Stomach (tissue), 9 donors: ENCODE data around the gene SARS1. TPM values are rescaled to one million over a fixed set of nuclear protein-coding genes. Genes with fewer than 3 reads are reported as not detected.
"Not testable (repeated sequence)": the region's sequence is repeated elsewhere in the genome, so short reads cannot be mapped to it uniquely, and the experiment has no call there.

ENCODE experiments used
- DNase-seq, 2 donors: peaks; one replicate each; pipeline versions ENCODE4 v3.0.0 to v3.0.0-alpha.2; 2013 to 2019
- H3K27ac ChIP-seq, 5 donors: fragments of 200-600 bp in 4 of 5; sonication (generic) in 4 of 5; one replicate each; pipeline ENCODE4 v1.5.1; 2013 to 2019; ENCODE audit warnings: mild to moderate bottlenecking in 1 of 5, moderate library complexity in 1 of 5
- H3K27me3 ChIP-seq, 3 donors: fragments of 200-600 bp; sonication (generic); one replicate each; pipeline ENCODE4 v1.5.1; 2017 to 2019; ENCODE audit warnings: mixed run types in 1 of 3
- H3K36me3 ChIP-seq, 4 donors: fragments of 200-600 bp; sonication (generic); 1 replicate in 3 of 4; 2 replicates in 1 of 4; pipeline ENCODE4 v1.5.1; 2016 to 2019
- H3K4me1 ChIP-seq, 4 donors: fragments of 200-600 bp; sonication (generic); one replicate each; pipeline ENCODE4 v1.5.1; 2016 to 2019
- H3K4me3 ChIP-seq, 4 donors: fragments of 200-600 bp; sonication (generic) in 3 of 4; one replicate each; pipeline ENCODE4 v1.5.1; 2016 to 2019; ENCODE audit warnings: mild to moderate bottlenecking in 1 of 4
- H3K9me3 ChIP-seq, 4 donors: fragments of 200-600 bp; sonication (generic); one replicate each; pipeline ENCODE4 v1.5.1; 2016 to 2019
- CTCF ChIP-seq, 7 experiments: fragments of 450-650 bp in 4 of 7; fragments of 200-600 bp in 3 of 7; sonication (generic) in 3 of 7; IDR thresholded peaks; one replicate each; pipeline ENCODE4 v1.5.1; 2016 to 2019; ENCODE audit warnings: antibody characterized with exemption in 7 of 7, control low read depth in 2 of 7, mild to moderate bottlenecking in 1 of 7
- EP300 ChIP-seq: sonication (generic); formaldehyde crosslinking; IDR thresholded peaks from one replicate; pipeline ENCODE4 v1.6.1; 2017; ENCODE audit warnings: antibody characterized with exemption
- POLR2A ChIP-seq, 4 donors: fragments of 450-650 bp; IDR thresholded peaks; one replicate each; pipeline ENCODE4 v1.6.1; 2016; ENCODE audit warnings: antibody characterized with exemption in 4 of 4, control low read depth in 2 of 4, mild to moderate bottlenecking in 1 of 4, moderate library complexity in 1 of 4
- POLR2AphosphoS5 ChIP-seq, 3 donors: sonication (generic); formaldehyde crosslinking; IDR thresholded peaks; one replicate each; pipeline ENCODE4 v1.6.1; 2016; ENCODE audit warnings: antibody characterized with exemption in 3 of 3
- WGBS, 5 donors: extraction: QIAGEN DNeasy Blood & Tissue Kit in 3 of 5; methylation state at CpG; one replicate each; pipeline versions ENCODE4 v1.1.5 to v1.1.7; 2013 to 2018; 5-methylcytosine and 5-hydroxymethylcytosine counted together
- intact Hi-C: fragments of 100-400 bp; cut with DNase I; formaldehyde crosslinking; loops from one replicate; pipeline ENCODE4 v1.15.1; 2023; ENCODE audit warnings: low total_unique reads
- polyA plus RNA-seq, 3 donors: library from polyadenylated mRNA; stranded (reverse); fragments of 200-250 nt; gene quantifications; one replicate each; pipeline ENCODE4 v1.2.3, GENCODE V29; 2013
- total RNA-seq, 5 donors: library from RNA; depleted of rRNA; stranded (reverse); fragments of >200 nt; gene quantifications; one replicate each; pipeline versions ENCODE4 v1.1.0 to v1.2.3, GENCODE V29; 2014 to 2016
- donor health status: healthy with polysubstance abuse.
- donor health status: Bipolar disorder and iron deficiency.
- donor health status: healthy.

The SARS1 gene
- total and polyA plus RNA-seq, 8 donors: 80.8 to 232 (median 110) TPM

- DNase-seq: no peak
- Histone ChIP-seq H3K27ac (peak overlapping the region; percentile 28 to 92 (median 90)), H3K27me3 (no peaks in the 10 kb centered on the region), H3K4me1 (peaks cover 17 to 33% (median 24%) of the 10 kb centered on the region in 4 donors), H3K4me3 (peak overlapping the region; percentile 56 to 68 (median 63)), H3K36me3 (peaks cover 0 to 6% (median 0%) of the 10 kb centered on the region in 4 donors), H3K9me3 (no peaks in the 10 kb centered on the region)
- WGBS, 5 donors: 6 to 15% (median 9%) methylated on average over 8 to 10 of the region's 10 CpGs
- intact Hi-C loops: no loop called here
- TF ChIP-seq EP300 (no peak), CTCF (IDR thresholded peaks at IDR 0.05) (no peak), POLR2AphosphoS5 (IDR thresholded peaks at IDR 0.05) (no peak), POLR2A (IDR thresholded peaks at IDR 0.05) (no peak)
Observed at GRCh38 chr1:109282497-109282951, 68.8 kb downstream of the SARS1 start.

- TF ChIP-seq CTCF (IDR thresholded peaks at IDR 0.05): peak in 5 of 7 experiments; percentile 23 to 60 (median 37)
- no peak for TF ChIP-seq EP300
- TF ChIP-seq POLR2A (IDR thresholded peaks at IDR 0.05): peak in 1 of 4 donors; percentile 24
- TF ChIP-seq POLR2AphosphoS5 (IDR thresholded peaks at IDR 0.05): peak; percentile 68 to 90 (median 87)
- peak within 1 kb of the TSS; percentile 56 to 68 (median 63) for H3K4me3 ChIP-seq
- H3K27me3 ChIP-seq: no peaks in the 10 kb centered on the region
- peaks cover 13 to 28% (median 20%) of the 10 kb centered on the region in 4 donors for H3K4me1 ChIP-seq
- 0 to 1% (median 1%) methylated on average over 45 to 56 of the region's 56 CpGs for WGBS, 5 donors
- intact Hi-C loops: no loop called here
- peak; percentile 97 to 98 for DNase-seq
- peaks cover 0 to 6% (median 0%) of the 10 kb centered on the region in 4 donors for H3K36me3 ChIP-seq
- no peaks in the 10 kb centered on the region for H3K9me3 ChIP-seq
- H3K27ac ChIP-seq: peak within 1 kb of the TSS; percentile 85 to 92 (median 90)
Observed at GRCh38 chr1:109282952-109283747, 69.4 kb downstream of the SARS1 start, which contains the start of gene PSRC1. Gene PSRC1, minus strand, starts transcription at chr1:109283145.

GRCh38 chr1:109283748-109284600 is 70.3 kb downstream of the SARS1 start:
- 40 to 47% (median 44%) methylated on average over 17 of the region's 17 CpGs for WGBS, 5 donors

GRCh38 chr1:109286762-109287161 is 73.0 kb downstream of the SARS1 start:
- DNase-seq, H3K9me3 ChIP-seq, H3K36me3 ChIP-seq, intact Hi-C loops, H3K4me3 ChIP-seq, H3K27ac ChIP-seq, H3K27me3 ChIP-seq: not testable (repeated sequence)
- peaks cover 10 to 27% (median 15%) of the 10 kb centered on the region in 4 donors for H3K4me1 ChIP-seq
- WGBS, 5 donors: 88 to 95% (median 93%) methylated on average over 5 of the region's 5 CpGs

More at GRCh38 chr1:109283748-109284600, 70.3 kb downstream of the SARS1 start:
- peak overlapping the region; percentile 56 to 68 (median 63) for H3K4me3 ChIP-seq
- H3K4me1 ChIP-seq: peaks cover 13 to 28% (median 20%) of the 10 kb centered on the region in 4 donors
- peak overlapping the region; percentile 85 to 92 (median 90) for H3K27ac ChIP-seq
- no peak for DNase-seq
- H3K36me3 ChIP-seq: peaks cover 0 to 6% (median 0%) of the 10 kb centered on the region in 4 donors
- TF ChIP-seq POLR2A (IDR thresholded peaks at IDR 0.05) (no peak), POLR2AphosphoS5 (IDR thresholded peaks at IDR 0.05) (no peak), CTCF (IDR thresholded peaks at IDR 0.05) (no peak), EP300 (no peak)
- H3K27me3 ChIP-seq: no peaks in the 10 kb centered on the region
- H3K9me3 ChIP-seq: no peaks in the 10 kb centered on the region
- intact Hi-C loops: no loop called here

Other genes with a start within 250 kb of the SARS1 start
- gene WDR47, start 171.8 kb upstream of the SARS1 start, total RNA-seq: 10 to 100 TPM in 3 of 5 donors, 1 to 10 TPM in 2; 4.9 to 16.9 (median 11.1) TPM
- gene WDR47, start 171.8 kb upstream of the SARS1 start, polyA plus RNA-seq: 1 to 10 TPM; 3.7 to 3.8 (median 3.7) TPM
- gene TAF13, start 137.9 kb upstream of the SARS1 start, total RNA-seq: 10 to 100 TPM in 4 of 5 donors, 1 to 10 TPM in 1; 3.5 to 69.9 (median 25.2) TPM
- gene TAF13, start 137.9 kb upstream of the SARS1 start, polyA plus RNA-seq: 10 to 100 TPM; 20.4 to 48.6 (median 46.8) TPM
- 10 to 100 TPM in 3 of 5 donors, 1 to 10 TPM in 1, not detected in 1; 2.9 to 70.1 (median 44.6) TPM for gene TMEM167B, start 123.2 kb upstream of the SARS1 start, total RNA-seq
- 10 to 100 TPM; 15.4 to 26.9 (median 16.3) TPM for gene TMEM167B, start 123.2 kb upstream of the SARS1 start, polyA plus RNA-seq
- gene ELAPOR1, start 99.8 kb upstream of the SARS1 start, total RNA-seq: 100 to 1,000 TPM in 2 of 5 donors, 10 to 100 TPM in 3; 56.8 to 185 (median 84.3) TPM
- gene ELAPOR1, start 99.8 kb upstream of the SARS1 start, polyA plus RNA-seq: 10 to 100 TPM; 25.5 to 47.7 (median 35.1) TPM
- 10 to 100 TPM in 1 of 5 donors, 1 to 10 TPM in 4; 3.5 to 18.7 (median 7.2) TPM for gene CELSR2, start 35.6 kb downstream of the SARS1 start, total RNA-seq
- 1 to 10 TPM in 2 of 3 donors, under 1 TPM in 1; 0.76 to 8.7 (median 1.5) TPM for gene CELSR2, start 35.6 kb downstream of the SARS1 start, polyA plus RNA-seq
- gene PSRC1, start 69.2 kb downstream of the SARS1 start, total RNA-seq: 10 to 100 TPM in 1 of 5 donors, 1 to 10 TPM in 1, under 1 TPM in 2, not detected in 1; 0.29 to 18.7 (median 1.7) TPM
- gene PSRC1, start 69.2 kb downstream of the SARS1 start, polyA plus RNA-seq: 10 to 100 TPM in 1 of 3 donors, 1 to 10 TPM in 2; 3.6 to 11.2 (median 4.1) TPM
- not detected for gene MYBPHL, start 93.1 kb downstream of the SARS1 start, total RNA-seq
- under 1 TPM in 1 of 3 donors, not detected in 2; 0.45 TPM for gene MYBPHL, start 93.1 kb downstream of the SARS1 start, polyA plus RNA-seq
- 100 to 1,000 TPM in 1 of 5 donors, 10 to 100 TPM in 4; 35.3 to 481 (median 48.1) TPM for gene SORT1, start 184.0 kb downstream of the SARS1 start, total RNA-seq
- gene SORT1, start 184.0 kb downstream of the SARS1 start, polyA plus RNA-seq: 10 to 100 TPM in 2 of 3 donors, 1 to 10 TPM in 1; 4.6 to 12.6 (median 10.5) TPM
- gene PSMA5, start 212.5 kb downstream of the SARS1 start, total RNA-seq: 10 to 100 TPM in 3 of 5 donors, 1 to 10 TPM in 2; 5.3 to 39.3 (median 11.3) TPM
- gene PSMA5, start 212.5 kb downstream of the SARS1 start, polyA plus RNA-seq: 10 to 100 TPM; 44.7 to 84.2 (median 50.6) TPM